Testis (tissue), 3 donors: Measurements from ENCODE around the gene RALGPS1. TPM values are rescaled to one million over a fixed set of nuclear protein-coding genes. Genes with fewer than 3 reads are reported as not detected.

Experiments
- DNase-seq: peaks from one replicate; pipeline ENCODE4 v3.0.0-alpha.2; 2019
- H3K27ac ChIP-seq, 2 donors: fragments of 200-600 bp; sonication (generic); one replicate each; pipeline ENCODE4 v1.5.1; 2019
- H3K27me3 ChIP-seq: fragments of 200-600 bp; sonication (generic); one replicate; pipeline ENCODE4 v1.5.1; 2019
- H3K36me3 ChIP-seq: fragments of 200-600 bp; sonication (generic); one replicate; pipeline ENCODE4 v1.5.1; 2017; ENCODE audit warnings: low read depth; ENCODE audit errors: missing control alignments
- H3K4me1 ChIP-seq: fragments of 200-600 bp; sonication (generic); one replicate; pipeline ENCODE4 v1.5.1; 2019
- H3K4me3 ChIP-seq, 2 donors: fragments of 200-600 bp; sonication (generic); one replicate each; pipeline ENCODE4 v1.5.1; 2017 to 2019
- H3K9me3 ChIP-seq: fragments of 200-600 bp; sonication (generic); one replicate; pipeline ENCODE4 v1.5.1; 2017
- POLR2A ChIP-seq: fragments of 450-650 bp; IDR thresholded peaks from one replicate; pipeline ENCODE4 v1.6.1; 2017; ENCODE audit warnings: antibody characterized with exemption, mild to moderate bottlenecking, moderate library complexity
- WGBS, 2 donors: methylation state at CpG; one replicate each; pipeline ENCODE4 v1.1.5; 2018; 5-methylcytosine and 5-hydroxymethylcytosine counted together
- intact Hi-C: fragments of 100-400 bp; cut with DNase I; formaldehyde crosslinking; loops from one replicate; pipeline ENCODE4 v1.15.1; 2023; ENCODE audit warnings: low total_unique reads
- polyA plus RNA-seq: library from polyadenylated mRNA; stranded (reverse); fragments of 350-450 nt; fragmentation: Illumina TruSeq; extraction: RNeasy Lipid Tissue Mini Kit (QIAGEN cat#74804); gene quantifications from one replicate; pipeline ENCODE4 v1.2.3, GENCODE V29; 2014; ENCODE audit warnings: low read depth, low replicate concordance; ENCODE audit not compliant: insufficient read depth
- total RNA-seq, 2 donors: library from RNA; depleted of rRNA; stranded (reverse); fragments of >200 nt; gene quantifications; one replicate each; pipeline ENCODE4 v1.2.3, GENCODE V29; 2016
- TF ChIP-seq, protein P1 (sequence below), 3 experiments: fragments of 450-650 bp in 2 of 3; fragments of 200-600 bp in 1 of 3; sonication (generic) in 1 of 3; IDR thresholded peaks; one replicate each; pipeline ENCODE4 v1.5.1; 2016 to 2019; ENCODE audit warnings: antibody characterized with exemption in 3 of 3, mild to moderate bottlenecking in 2 of 3, moderate library complexity in 1 of 3

RALGPS1 gene
- total and polyA plus RNA-seq, 3 donors from 2014 or later: 35.9 to 48.6 (median 36.9) TPM

DNA sequence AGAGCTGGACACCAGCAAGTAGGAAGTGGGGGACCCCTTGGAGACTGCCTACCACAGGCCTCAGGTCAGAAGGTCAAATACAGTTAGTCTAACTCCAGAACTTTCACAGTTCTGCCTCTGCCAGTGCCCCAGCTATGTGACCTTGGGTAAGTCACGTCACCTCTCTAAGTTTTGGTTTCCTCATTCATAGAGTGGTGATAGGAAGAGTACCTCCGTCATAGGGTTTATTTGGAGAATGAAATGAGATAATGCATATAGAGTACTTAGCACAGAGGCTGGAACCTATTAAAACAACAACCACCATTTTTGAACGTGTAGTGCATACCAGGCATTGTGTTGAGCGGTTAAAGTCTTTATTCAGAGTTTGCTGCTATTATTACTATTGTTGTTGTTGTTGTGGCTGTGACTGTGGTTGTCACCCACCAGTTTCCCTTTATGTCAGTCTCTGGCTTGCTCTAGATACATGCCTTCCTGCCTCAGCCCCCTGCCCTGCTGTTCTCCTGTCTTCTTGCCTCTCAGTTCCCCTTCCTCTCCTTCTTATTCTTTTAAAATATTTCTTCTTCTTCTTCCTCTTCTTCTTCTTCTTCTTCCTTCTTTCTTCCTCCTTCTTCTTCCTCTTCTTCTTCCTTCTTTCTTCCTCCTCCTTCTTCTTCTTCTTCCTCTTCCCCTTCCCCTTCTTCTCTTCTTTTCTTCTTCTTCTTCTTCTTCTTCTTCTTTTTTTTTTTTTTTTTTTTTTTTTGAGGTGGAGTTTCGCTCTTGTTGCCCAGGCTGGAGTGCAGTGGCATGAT lies 67.8 kb downstream of the RALGPS1 start:
- Histone ChIP-seq H3K27me3 (no peaks in the 10 kb centered on the region), H3K27ac (no peak overlapping the region), H3K4me3 (no peak overlapping the region), H3K36me3 (no peaks in the 10 kb centered on the region), H3K4me1 (peaks cover 4% of the 10 kb centered on the region), H3K9me3 (no peaks in the 10 kb centered on the region)
- DNase-seq: no peak
- WGBS, 2 donors: 88 to 96% methylated on average over 5 of the region's 5 CpGs
- intact Hi-C loops: no loop called here
- no peak for TF ChIP-seq POLR2A
- TF ChIP-seq, protein P1, sequence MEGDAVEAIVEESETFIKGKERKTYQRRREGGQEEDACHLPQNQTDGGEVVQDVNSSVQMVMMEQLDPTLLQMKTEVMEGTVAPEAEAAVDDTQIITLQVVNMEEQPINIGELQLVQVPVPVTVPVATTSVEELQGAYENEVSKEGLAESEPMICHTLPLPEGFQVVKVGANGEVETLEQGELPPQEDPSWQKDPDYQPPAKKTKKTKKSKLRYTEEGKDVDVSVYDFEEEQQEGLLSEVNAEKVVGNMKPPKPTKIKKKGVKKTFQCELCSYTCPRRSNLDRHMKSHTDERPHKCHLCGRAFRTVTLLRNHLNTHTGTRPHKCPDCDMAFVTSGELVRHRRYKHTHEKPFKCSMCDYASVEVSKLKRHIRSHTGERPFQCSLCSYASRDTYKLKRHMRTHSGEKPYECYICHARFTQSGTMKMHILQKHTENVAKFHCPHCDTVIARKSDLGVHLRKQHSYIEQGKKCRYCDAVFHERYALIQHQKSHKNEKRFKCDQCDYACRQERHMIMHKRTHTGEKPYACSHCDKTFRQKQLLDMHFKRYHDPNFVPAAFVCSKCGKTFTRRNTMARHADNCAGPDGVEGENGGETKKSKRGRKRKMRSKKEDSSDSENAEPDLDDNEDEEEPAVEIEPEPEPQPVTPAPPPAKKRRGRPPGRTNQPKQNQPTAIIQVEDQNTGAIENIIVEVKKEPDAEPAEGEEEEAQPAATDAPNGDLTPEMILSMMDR (IDR thresholded peaks at IDR 0.05): no peak

DNA sequence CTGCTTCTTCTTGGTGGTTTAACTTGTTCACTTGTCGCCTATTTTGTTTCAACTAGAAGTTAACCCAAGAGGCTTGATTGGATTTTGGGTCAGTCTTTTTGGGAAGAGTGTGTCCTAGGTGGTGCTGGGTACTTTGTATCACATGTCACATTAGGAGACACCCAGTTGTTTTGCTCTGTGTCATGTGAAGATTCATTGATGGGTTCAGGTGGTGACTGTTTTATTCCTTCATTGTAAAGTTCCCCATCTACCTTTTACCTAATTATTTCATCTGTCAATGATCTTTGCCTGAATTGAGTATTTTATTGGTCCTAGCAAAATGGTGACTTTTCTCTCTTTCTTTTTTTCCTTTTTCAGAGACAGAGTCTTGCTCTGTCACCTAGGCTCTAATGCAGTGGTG lies 69.2 kb downstream of the RALGPS1 start:
- Histone ChIP-seq H3K27me3 (no peaks in the 10 kb centered on the region), H3K4me1 (peaks cover 4% of the 10 kb centered on the region), H3K27ac (no peak overlapping the region), H3K9me3 (no peaks in the 10 kb centered on the region), H3K4me3 (no peak overlapping the region), H3K36me3 (no peaks in the 10 kb centered on the region)
- 89 to 97% methylated on average over 1 of the region's 1 CpG for WGBS, 2 donors
- TF ChIP-seq, protein P1 (IDR thresholded peaks at IDR 0.05): no peak
- no peak for TF ChIP-seq POLR2A
- DNase-seq: no peak
- intact Hi-C loops: no loop called here

- Histone ChIP-seq H3K9me3 (no peaks in the 10 kb centered on the region), H3K27me3 (no peaks in the 10 kb centered on the region), H3K4me1 (peaks cover 11% of the 10 kb centered on the region), H3K27ac (no peak overlapping the region), H3K36me3 (no peaks in the 10 kb centered on the region), H3K4me3 (no peak overlapping the region)
- no peak for TF ChIP-seq POLR2A
- TF ChIP-seq, protein P1 (IDR thresholded peaks at IDR 0.05): no peak
- peak; percentile 60 for DNase-seq
- 56 to 57% methylated on average over 3 of the region's 3 CpGs for WGBS, 2 donors
- intact Hi-C loops: no loop called here
Measured at GRCh38 chr9:126984969-126985368, 70.4 kb downstream of the RALGPS1 start.

DNA sequence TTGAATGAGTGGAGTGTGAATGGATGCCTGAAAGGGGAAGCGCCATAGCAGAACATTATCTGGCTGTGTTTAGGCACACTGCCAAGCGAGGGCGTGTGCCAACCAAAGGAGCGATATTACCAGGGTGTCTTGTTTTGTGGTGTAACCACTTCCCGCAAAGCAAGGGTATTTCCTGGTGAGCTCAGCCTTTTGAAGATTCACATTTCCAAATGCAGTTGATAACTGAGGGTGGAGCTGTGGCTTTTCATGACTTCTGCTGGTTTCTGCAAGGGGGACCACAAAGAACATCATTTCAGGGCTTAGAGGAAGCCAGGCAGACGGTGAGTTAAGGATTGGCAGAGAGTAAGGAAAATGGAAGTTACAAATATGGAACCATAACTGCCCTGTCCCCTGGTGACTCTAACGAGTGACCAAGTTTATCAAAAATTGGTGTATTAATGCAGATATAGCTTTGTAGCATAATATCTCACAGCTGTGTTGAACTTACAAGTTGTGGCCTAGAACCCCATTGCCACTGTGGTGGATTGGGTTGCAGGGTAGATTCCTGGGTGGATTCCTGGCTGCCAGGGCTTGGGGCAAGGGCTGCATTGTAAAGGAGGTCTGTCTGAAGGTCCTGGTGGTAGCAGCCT lies 71.4 kb downstream of the RALGPS1 start:
- Histone ChIP-seq H3K4me1 (peaks cover 21% of the 10 kb centered on the region), H3K4me3 (no peak overlapping the region), H3K9me3 (no peaks in the 10 kb centered on the region), H3K27me3 (no peaks in the 10 kb centered on the region), H3K36me3 (no peaks in the 10 kb centered on the region), H3K27ac (no peak overlapping the region)
- TF ChIP-seq, protein P1 (IDR thresholded peaks at IDR 0.05): no peak
- no peak for TF ChIP-seq POLR2A
- peak; percentile 58 for DNase-seq
- intact Hi-C loops: no loop called here
- WGBS, 2 donors: 68 to 77% methylated on average over 7 of the region's 7 CpGs
